NCI-H748 (cell line): ENCODE results near the gene CS.
"Not testable (repeated sequence)": the region's sequence is repeated elsewhere in the genome, so short reads cannot be mapped to it uniquely, and the experiment has no call there.

Source experiments
- DNase-seq: peaks from one replicate; lab custom pipeline; 2025; ENCODE audit not compliant: unreplicated experiment; lab: John Stamatoyannopoulos, UW

The CS gene

DNA sequence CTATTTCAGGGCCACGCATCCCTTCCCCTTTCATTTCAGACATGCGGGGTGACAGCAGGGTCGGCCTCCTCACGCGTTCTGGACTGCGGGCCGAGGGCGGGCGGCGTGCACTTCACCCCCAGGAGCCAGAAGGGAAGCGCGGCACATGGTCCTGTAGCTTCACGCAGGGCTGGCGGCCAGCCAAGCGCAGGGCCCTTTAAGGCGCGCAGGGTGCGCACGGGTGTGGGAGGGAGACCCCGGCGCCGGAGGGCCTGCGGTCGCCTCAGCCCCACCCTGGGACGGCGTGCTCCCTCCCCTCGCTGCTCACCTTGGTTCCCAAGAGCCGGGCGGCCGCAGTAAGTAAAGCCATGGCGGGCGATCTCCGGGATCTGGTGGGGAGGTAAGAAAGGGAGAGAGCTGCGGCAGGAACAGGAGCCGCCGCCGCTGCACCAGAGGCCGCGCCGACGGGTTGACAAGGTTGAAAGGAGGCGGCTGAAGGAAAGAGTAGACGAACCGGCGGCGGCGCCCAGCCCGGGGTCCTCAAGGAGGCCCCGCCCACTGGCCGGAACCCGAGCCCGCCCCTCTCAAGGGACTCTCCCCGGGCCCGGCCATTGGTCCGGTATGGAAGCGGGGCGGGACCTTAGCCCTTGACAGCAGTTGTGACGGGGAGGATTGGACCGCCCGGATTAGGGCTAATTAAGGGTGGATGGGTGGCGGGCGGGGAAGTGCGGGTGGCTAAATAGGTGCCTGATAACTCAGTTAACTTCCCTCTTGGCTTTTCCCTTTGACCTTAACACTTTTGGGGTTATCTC is at the start of gene CS:
CS (minus strand) TSS at position 478 of the 791 bp plus-strand sequence; CDS start at position 349, 129 bp downstream.
- peak; percentile 99 for DNase-seq

- no peak for DNase-seq
Measured at GRCh38 chr12:56348776-56349175, 48.6 kb upstream of the CS start.

DNA sequence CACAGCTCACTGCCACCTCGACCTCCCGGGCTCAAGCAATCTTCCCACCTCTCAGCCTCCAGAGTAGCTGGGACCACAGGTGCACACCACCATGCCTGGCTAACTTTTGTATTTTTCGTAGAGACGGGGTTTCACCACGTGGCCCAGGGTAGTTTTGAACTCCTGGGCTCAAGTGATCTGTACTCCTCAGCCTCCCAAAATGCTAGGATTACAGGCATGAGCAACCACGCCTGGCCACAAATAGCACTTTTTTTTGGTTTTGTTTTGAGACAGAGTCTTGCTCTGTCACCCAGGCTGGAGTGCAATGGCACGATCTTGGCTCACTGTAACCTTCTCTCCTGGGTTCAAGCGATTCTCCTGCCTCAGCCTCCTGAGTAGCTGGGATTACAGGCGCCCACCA is 47.1 kb upstream of the CS start:
- not testable (repeated sequence) for DNase-seq

GRCh38 chr12:56346675-56347074 is 46.5 kb upstream of the CS start:
- no peak for DNase-seq

GRCh38 chr12:56342290-56342689 is 42.2 kb upstream of the CS start:
- not testable (repeated sequence) for DNase-seq

DNA sequence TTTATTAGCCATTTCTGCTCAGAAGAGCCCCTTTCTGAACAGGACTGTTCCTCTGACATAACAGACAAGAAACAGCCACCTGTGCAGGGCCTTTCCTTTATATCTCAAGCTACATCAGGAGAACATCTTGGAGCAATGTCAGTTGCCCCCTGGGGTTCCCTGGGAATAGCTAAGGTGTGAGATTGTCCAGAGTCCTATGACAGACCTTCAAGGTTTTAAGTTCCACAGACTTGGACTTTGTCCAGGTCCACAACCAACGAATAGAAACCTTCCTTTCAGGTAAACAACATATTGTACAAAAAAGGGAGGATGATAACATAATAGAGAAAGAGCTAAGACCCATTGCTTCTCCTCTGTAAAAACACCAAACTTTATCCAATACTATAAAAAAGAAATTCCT is 41.5 kb upstream of the CS start:
- no peak for DNase-seq

GRCh38 chr12:56339158-56339422 is 39.0 kb upstream of the CS start:
- DNase-seq = no peak

DNA sequence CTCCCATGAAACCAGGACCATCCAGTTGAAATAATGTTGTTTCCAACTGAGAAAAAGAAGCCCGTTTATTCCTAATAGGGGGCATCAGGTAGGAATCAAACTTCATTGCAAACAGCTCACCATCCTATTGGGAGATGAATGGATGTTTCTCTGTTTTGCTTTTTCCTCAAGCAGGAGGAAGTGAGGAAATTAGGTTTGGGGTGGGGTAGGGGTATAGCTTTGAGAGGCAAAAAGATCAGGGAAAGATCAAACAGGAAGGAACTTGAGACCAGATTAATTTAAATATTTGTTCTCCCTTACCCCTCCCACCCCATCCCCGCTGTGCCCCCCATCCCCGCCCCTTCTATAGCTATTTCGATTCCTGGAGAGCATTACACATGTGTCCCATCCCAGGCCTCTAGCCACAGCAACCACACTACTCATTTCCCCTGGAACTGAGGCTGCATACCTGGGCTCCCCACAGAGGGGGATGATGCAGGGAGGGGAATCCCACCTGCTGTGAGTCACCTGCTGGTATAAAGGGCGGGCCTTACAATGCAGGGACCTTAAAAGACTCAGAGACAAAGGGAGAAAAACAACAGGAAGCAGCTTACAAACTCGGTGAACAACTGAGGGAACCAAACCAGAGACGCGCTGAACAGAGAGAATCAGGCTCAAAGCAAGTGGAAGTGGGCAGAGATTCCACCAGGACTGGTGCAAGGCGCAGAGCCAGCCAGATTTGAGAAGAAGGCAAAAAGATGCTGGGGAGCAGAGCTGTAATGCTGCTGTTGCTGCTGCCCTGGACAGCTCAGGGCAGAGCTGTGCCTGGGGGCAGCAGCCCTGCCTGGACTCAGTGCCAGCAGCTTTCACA is 38.4 kb upstream of the CS start, which contains the start of gene IL23A:
IL23A (plus strand) TSS at position 577 of the 850 bp plus-strand sequence; CDS start at position 738, 161 bp downstream.
- peak; percentile 24 for DNase-seq

DNA sequence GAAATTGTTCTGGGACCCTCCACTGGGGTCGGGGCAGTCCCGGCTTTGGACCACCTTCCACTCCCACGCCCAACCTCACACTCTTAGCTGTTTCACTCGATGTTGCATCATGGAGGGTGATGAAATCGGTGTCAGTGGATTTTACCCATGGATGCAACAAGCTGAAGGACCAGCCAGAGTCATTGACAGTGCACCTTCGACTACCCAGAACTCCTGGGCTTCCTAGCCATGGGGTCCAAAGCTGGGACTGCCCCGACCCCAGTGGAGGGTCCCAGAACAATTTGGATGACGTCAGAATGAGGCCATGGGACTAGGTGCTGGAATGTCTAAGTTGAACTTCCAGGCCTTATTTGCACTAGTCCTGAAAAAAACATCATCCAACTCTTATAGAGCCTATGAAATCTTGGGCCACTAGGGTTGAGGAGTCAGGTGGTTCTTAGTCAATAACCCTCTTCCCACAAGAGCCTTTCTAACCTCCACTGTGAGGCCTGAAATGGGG is 37.7 kb upstream of the CS start:
- DNase-seq = no peak

GRCh38 chr12:56336361-56337167 is 36.4 kb upstream of the CS start:
- no peak for DNase-seq

GRCh38 chr12:56335527-56335926 is 35.4 kb upstream of the CS start:
- DNase-seq = not testable (repeated sequence)

- DNase-seq = no peak
Measured at GRCh38 chr12:56334490-56334793, 34.3 kb upstream of the CS start.

DNA sequence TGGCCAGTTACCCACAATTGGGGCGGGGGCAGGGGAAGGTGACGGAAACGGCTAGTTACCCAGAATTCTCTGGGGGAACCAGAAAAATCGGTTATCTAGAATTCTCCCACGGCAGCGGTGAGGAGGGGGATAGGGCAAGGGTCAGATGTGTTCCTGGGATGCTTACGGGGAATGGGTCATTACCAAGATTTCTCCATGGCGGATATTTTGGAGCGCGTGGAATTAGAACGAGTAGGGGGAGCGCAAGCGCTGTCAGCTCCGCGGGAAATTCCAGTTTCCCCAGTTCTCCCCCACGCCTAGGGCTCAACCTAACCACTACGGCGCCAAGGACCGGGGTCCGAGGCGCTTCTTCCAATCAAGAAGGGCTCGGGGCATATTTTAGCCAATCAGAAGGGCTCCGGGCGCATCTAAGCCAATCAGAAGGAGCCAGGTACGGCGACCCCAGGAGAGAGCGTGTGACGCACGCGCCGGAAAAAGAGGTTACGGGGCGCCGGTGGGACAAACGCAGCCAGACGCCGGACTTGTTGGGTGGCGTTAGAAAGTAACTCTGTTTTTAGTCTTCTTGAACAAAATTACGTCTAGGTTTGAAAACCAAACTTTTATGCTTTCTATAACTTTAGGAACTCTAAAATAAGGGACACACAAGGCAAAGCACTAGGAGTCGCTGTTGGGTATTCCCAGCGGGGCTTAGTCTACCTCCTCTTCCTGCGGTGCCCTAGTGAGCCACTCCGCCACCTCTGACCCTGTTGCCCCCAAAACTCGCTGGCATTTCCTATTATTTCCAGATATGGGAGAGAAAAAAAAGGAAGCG is 33.8 kb upstream of the CS start, which contains the start of gene PAN2:
PAN2 (minus strand) TSS at position 322 of the 811 bp plus-strand sequence. CDS start 906 bp downstream, outside the sequence.
- DNase-seq = peak; percentile 99

DNA sequence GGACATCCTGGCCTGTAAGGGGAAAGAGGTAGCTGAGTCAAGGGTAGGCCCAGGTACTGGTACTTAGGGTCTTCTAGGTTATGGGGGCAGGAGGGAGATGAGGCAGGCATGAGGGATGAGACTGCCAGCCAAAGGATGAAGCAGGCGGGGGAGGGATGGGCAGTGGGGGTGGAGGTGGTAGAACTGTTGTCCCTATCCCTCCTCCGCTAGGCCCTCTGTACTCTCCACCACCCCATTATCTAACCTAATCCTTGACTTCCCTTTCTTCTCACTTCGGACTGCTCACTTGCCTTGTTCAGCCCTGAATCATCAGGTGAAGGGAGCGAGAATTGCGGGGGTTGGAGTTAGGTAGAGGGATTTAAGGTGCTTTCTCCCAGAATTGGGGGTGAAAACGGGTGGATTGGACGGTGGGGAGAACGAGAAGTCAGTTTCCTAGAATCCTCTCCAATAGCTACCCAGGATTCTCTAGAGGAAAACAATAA is 33.1 kb upstream of the CS start:
- DNase-seq = no peak

DNA sequence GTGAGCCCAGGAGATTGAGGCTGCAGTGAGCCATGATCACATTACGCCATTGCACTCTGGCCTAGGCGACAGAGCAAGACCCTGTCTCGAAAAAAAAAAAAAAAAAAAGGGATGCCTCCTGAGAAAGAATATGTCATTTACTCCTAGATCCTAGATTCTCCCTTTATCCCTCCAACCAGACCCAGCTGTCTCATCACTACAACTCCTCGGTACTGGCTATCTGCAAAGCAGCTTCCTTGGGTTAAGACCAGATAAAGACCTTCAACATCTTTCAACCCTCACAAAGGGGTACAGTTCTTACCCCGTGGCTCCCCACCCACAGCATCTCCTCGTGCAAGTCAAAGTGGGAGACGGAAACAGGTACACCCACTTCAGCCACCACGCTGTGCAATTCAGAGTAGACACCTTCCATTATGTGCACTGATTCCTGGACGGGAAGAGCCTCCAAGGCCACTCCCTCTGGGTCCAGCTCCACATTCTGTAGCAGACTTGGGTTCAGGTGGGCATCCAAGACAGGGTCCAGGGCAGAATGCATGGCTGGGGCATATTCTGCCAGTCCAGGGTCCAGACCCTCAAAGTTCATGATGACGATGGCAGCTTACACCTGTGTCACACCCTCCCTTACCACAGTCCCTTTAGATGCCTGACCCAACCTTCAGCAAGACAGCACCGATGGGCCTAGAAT is 32.5 kb upstream of the CS start:
- no peak for DNase-seq

DNA sequence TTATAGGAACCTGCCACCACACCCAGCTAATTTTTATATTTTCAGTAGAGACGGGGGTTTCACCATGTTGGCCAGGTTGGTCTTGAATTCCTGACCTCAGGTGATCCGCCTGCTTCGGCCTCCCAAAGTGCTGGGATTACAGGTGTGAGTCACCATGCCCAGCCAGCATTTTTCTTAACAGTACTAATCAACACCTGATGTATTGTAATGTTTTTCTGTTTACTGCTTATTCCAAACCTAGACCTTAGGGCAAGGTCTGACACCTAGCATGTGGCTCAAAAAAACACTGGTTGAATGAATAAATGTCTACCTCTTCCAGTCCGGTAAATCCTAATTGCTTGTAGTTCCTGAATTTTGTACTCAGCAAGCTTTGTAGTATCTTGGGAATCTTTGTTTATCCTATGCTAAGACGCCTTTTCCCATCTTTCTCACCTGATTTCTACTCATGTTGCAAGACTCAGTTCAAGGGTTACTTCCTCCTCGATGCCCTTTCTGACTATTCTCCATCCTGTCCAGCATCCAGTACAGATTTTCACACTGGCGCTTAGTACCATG is 30.9 kb upstream of the CS start:
- DNase-seq = no peak

GRCh38 chr12:56326533-56326932 is 26.4 kb upstream of the CS start:
- DNase-seq = no peak

DNA sequence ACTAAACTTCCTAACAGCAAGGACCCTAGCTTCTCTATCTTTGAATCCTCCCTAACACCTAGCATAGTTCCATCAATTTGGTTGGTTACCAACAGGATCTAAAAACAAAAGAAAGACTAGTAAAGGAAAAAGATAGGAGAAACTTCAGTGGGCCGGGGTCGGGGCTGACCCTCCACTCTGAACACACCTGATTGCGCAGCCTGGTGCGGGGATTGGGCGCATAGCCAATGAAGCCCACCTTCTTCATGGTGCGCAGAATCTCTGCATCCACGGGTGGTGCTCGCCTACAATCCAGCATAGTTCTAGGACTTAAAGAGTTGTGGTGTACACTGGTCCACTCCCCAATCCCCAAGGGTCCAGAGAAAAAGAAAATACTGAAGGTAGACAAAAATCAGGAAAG is 26.0 kb upstream of the CS start:
- no peak for DNase-seq

DNA sequence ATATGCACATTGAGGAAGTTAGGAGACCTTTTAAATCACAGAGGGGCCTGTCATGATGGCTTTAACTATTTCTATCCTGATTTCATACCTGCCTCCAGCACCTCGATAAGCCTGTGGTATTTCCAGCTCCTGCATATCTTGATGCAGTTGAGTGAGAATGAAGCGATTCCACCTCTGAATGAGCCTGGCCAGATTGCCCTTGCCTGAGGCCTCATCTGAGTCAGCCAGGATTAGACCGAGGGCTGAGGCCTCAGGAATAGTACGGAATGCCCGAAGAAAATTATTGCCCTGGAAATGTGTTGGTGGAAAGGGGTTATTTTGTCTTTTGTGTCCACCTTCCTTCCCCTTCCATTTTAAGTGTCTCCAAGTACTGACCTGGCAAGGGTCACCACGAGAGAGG is 24.1 kb upstream of the CS start:
- no peak for DNase-seq
